SK-N-MC (cell line): ENCODE data around the gene FBP2.

ENCODE experiments used
- EZH2 ChIP-seq: fragments of 200-600 bp; sonication (generic); IDR thresholded peaks from one replicate; pipeline ENCODE4 v1.6.1; 2017; ENCODE audit warnings: antibody characterized with exemption
- POLR2AphosphoS5 ChIP-seq: IDR thresholded peaks from 2 replicates; pipeline ENCODE4 v1.6.1; 2012; ENCODE audit warnings: mild to moderate bottlenecking, low read depth, low read length, borderline replicate concordance

GRCh38 chr9:94533601-94534000 lies 60.0 kb downstream of the FBP2 start:
- no peak for TF ChIP-seq POLR2AphosphoS5
- no peak for TF ChIP-seq EZH2
